K562 (cell line): Measurements from ENCODE around the gene ST7. TPM values are rescaled to one million over a fixed set of nuclear protein-coding genes. Genes with fewer than 3 reads are reported as not detected.

Source experiments
- ATAC-seq: fragments of 200-7000 bp; cut with Tn5 transposase; 3 replicates; pipeline ENCODE4 v1.9.1; 2020; ENCODE audit warnings: moderate library complexity
- BruUV-seq: library from RNA; stranded (reverse); fragments of 400-500 nt; replicated peaks from 2 replicates; lab custom pipeline; 2021; lab: Mats Ljungman, UMichigan
- CTCF ChIA-PET: fragments of 300-600 bp; formaldehyde crosslinking; extraction: SDS; loops from one replicate; lab custom pipeline; 2021; ENCODE audit warnings: low intra/inter-chr PET ratio; lab: Yijun Ruan, JAX
- POLR2A ChIA-PET: fragments of 300-600, 350-650 bp; sonication (Branson Sonifier 250); formaldehyde crosslinking; extraction: SDS; loops from one replicate; lab custom pipeline; 2021; ENCODE audit warnings: antibody characterized with exemption, inconsistent platforms; lab: Yijun Ruan, JAX
- DNase-seq, 4 experiments: peaks; one replicate each; pipeline versions ENCODE4 v3.0.0 to v3.0.0-alpha.2; 2011 to 2018; ENCODE audit warnings: low spot score in 3 of 4, mixed read lengths in 3 of 4; ENCODE audit errors: extremely low read depth in 1 of 4
- FAIRE-seq: peaks from 2 replicates; lab custom pipeline; 2011; peaks lifted over from hg19 to GRCh38; lab: Jason Lieb, UNC
- H2AFZ ChIP-seq: 2 replicates; pipeline ENCODE4 v1.6.0; 2011; ENCODE audit warnings: low read depth, low read length, control low read depth, inconsistent platforms
- H3K27ac ChIP-seq: fragments of 200-600 bp; 3 replicates; pipeline ENCODE4 v1.8.0; 2011; ENCODE audit warnings: low read depth, mild to moderate bottlenecking, control low read depth, inconsistent platforms, low read length, moderate library complexity, mixed read lengths; ENCODE audit errors: extremely low read depth
- H3K27me3 ChIP-seq, 2 experiments: fragments of 300-600 bp in 1 of 2; 2 replicates in 1 of 2; 3 replicates in 1 of 2; pipeline versions ENCODE4 v1.6.0 to v1.8.0; 2011; ENCODE audit warnings: inconsistent platforms in 2 of 2, low read length in 2 of 2, mild to moderate bottlenecking in 1 of 2, mixed read lengths in 1 of 2, moderate library complexity in 1 of 2; ENCODE audit not compliant: control insufficient read depth in 2 of 2, insufficient read depth in 2 of 2
- H3K36me3 ChIP-seq: fragments of 300-600 bp; 3 replicates; pipeline ENCODE4 v1.8.0; 2011; ENCODE audit warnings: mild to moderate bottlenecking, low read length, inconsistent platforms; ENCODE audit not compliant: control insufficient read depth, insufficient read depth
- H3K4me1 ChIP-seq, 2 experiments: fragments of 200-600 bp in 1 of 2; replicated peaks in 1 of 2; 2 replicates in 1 of 2; 3 replicates in 1 of 2; pipeline versions ENCODE4 v1.5.1 to v1.8.0; 2011; ENCODE audit warnings: inconsistent platforms in 2 of 2, low read length in 2 of 2, mild to moderate bottlenecking in 1 of 2, mixed read lengths in 1 of 2, moderate library complexity in 1 of 2; ENCODE audit not compliant: control insufficient read depth in 2 of 2, insufficient read depth in 2 of 2
- H3K4me2 ChIP-seq: 2 replicates; pipeline ENCODE4 v1.6.1; 2011; ENCODE audit warnings: low read length, control low read depth, inconsistent platforms, mixed read lengths; ENCODE audit not compliant: insufficient read depth
- H3K4me3 ChIP-seq: fragments of 200-600 bp; sonication (generic), shearing (Covaris generic); 2 replicates; pipeline ENCODE4 v1.5.1; 2016; ENCODE audit warnings: control low read depth, inconsistent platforms
- H3K79me2 ChIP-seq: fragments of 200-600 bp; 3 replicates; pipeline ENCODE4 v1.8.0; 2011; ENCODE audit warnings: low read length, inconsistent platforms; ENCODE audit not compliant: control insufficient read depth, insufficient read depth
- H3K9ac ChIP-seq, 2 experiments: 2 replicates each; pipeline versions ENCODE4 v1.6.0 to v1.6.1; 2011; ENCODE audit warnings: low read depth in 2 of 2, low read length in 2 of 2, control low read depth in 1 of 2, inconsistent platforms in 1 of 2, mild to moderate bottlenecking in 1 of 2, mixed read lengths in 1 of 2; ENCODE audit not compliant: insufficient read depth in 1 of 2
- H3K9me1 ChIP-seq: one replicate; pipeline ENCODE4 v1.6.0; 2011; ENCODE audit warnings: inconsistent platforms, mild to moderate bottlenecking, low read length, moderate library complexity; ENCODE audit not compliant: control insufficient read depth, insufficient read depth
- H3K9me3 ChIP-seq: replicated peaks from 2 replicates; pipeline ENCODE4 v1.5.1; 2011; ENCODE audit warnings: low read depth, low read length, inconsistent platforms; ENCODE audit not compliant: control insufficient read depth, insufficient read depth
- H4K20me1 ChIP-seq: replicated peaks from 2 replicates; pipeline ENCODE4 v1.6.1; 2011; ENCODE audit warnings: low read length, inconsistent platforms, mixed read lengths; ENCODE audit not compliant: control insufficient read depth, insufficient read depth
- HDAC3 ChIP-seq: fragments of 450-650 bp; IDR thresholded peaks from 2 replicates; pipeline ENCODE4 v1.6.1; 2018; ENCODE audit warnings: borderline replicate concordance, mild to moderate bottlenecking, moderate library complexity; ENCODE audit not compliant: partially characterized antibody
- MAFF ChIP-seq: IDR thresholded peaks from 2 replicates; pipeline ENCODE4 v1.6.1; 2012; ENCODE audit warnings: low read length, improper control_type of control experiment
- MAFK ChIP-seq: IDR thresholded peaks from 2 replicates; pipeline ENCODE4 v1.6.1; 2011; ENCODE audit warnings: low read length, improper control_type of control experiment
- MTA3 ChIP-seq: fragments of 450-650 bp; formaldehyde crosslinking; IDR thresholded peaks from 2 replicates; pipeline ENCODE4 v1.6.1; 2017; ENCODE audit warnings: mild to moderate bottlenecking, borderline replicate concordance
- NFE2 ChIP-seq: IDR thresholded peaks from 2 replicates; pipeline ENCODE4 v1.6.1; 2014; ENCODE audit warnings: antibody characterized with exemption, low read depth
- NFIC ChIP-seq: fragments of 450-650 bp; IDR thresholded peaks from 2 replicates; pipeline ENCODE4 v1.6.1; 2017; ENCODE audit warnings: mild to moderate bottlenecking, inconsistent platforms
- RCOR1 ChIP-seq, 2 experiments: IDR thresholded peaks; 2 replicates each; pipeline ENCODE4 v1.6.1; 2012; ENCODE audit warnings: low read depth in 2 of 2, low read length in 2 of 2, borderline replicate concordance in 1 of 2, improper control_type of control experiment in 1 of 2
- WGBS: fragments of 100-300 bp; shearing (Covaris generic); methylation state at CpG from one replicate; pipeline ENCODE4 v1.1.6; 2016; ENCODE audit warnings: low coverage, mixed read lengths; ENCODE audit not compliant: insufficient coverage; ENCODE audit errors: missing lambda C conversion rate; 5-methylcytosine and 5-hydroxymethylcytosine counted together
- in situ Hi-C: fragments of 300-500 bp; cut with MboI; formaldehyde crosslinking; loops from 4 replicates; pipeline ENCODE4 v1.15.0; 2018; ENCODE audit warnings: inconsistent platforms, mixed read lengths
- intact Hi-C: fragments of 100-400 bp; cut with micrococcal nuclease; formaldehyde crosslinking; loops from 2 replicates; pipeline ENCODE4 v1.14.2; 2022
- polyA plus RNA-seq, 8 experiments: library from polyadenylated mRNA; depleted of rRNA in 4 of 8; stranded (reverse) in 5 of 8; unstranded in 3 of 8; fragments of >200 nt; fragmentation: Nextera tagmentation in 2 of 8; fragmentation: Illumina TruSeq in 1 of 8; extraction: Ambion mirVana in 2 of 8; extraction: Trizol in 1 of 8; gene quantifications; 2 replicates each; pipeline versions ENCODE4 v1.2.1 to v1.2.3, GENCODE V29; 2011 to 2014; ENCODE audit warnings: inconsistent platforms in 1 of 8, missing spikeins in 1 of 8
- total RNA-seq, 7 experiments: library from RNA; depleted of rRNA in 6 of 7; stranded (reverse); fragments of >200 nt in 6 of 7; fragmentation: Illumina TruSeq in 2 of 7; extraction: Trizol in 2 of 7; gene quantifications; 2 replicates each; pipeline versions ENCODE4 v1.2.1 to v1.2.3, GENCODE V29; 2011 to 2021; ENCODE audit warnings: low replicate concordance in 1 of 7
- TF ChIP-seq, protein P1 (sequence below), 2 experiments: fragments of 450-650 bp; conservative IDR thresholded peaks; 2 replicates each; pipeline ENCODE4 v1.6.1; 2017; ENCODE audit warnings: mild to moderate bottlenecking in 2 of 2, moderate library complexity in 2 of 2
- TF ChIP-seq, protein P2 (sequence below), 3 experiments: IDR thresholded peaks in 2 of 3; conservative IDR thresholded peaks in 1 of 3; 2 replicates each; pipeline ENCODE4 v1.5.1; 2011 to 2012; ENCODE audit warnings: low read length in 3 of 3, mild to moderate bottlenecking in 3 of 3, control low read depth in 2 of 3, improper control_type of control experiment in 1 of 3, inconsistent platforms in 1 of 3, low read depth in 1 of 3, mixed read lengths in 1 of 3, moderate library complexity in 1 of 3; ENCODE audit not compliant: insufficient read depth in 2 of 3
- TF ChIP-seq, protein P3 (sequence below): fragments of 200-800 bp; sonication (Bioruptor generic); IDR thresholded peaks from 2 replicates; pipeline ENCODE4 v1.6.1; 2017; ENCODE audit warnings: missing genetic modification characterization, missing compliant biosample characterization

ST7 gene
- total and polyA plus RNA-seq, 9 of the 15 experiments (the other 6 are each of a cell fraction or from before 2014, with no cell fraction given), result 23.9 to 56.3 (median 36.9) TPM

DNA sequence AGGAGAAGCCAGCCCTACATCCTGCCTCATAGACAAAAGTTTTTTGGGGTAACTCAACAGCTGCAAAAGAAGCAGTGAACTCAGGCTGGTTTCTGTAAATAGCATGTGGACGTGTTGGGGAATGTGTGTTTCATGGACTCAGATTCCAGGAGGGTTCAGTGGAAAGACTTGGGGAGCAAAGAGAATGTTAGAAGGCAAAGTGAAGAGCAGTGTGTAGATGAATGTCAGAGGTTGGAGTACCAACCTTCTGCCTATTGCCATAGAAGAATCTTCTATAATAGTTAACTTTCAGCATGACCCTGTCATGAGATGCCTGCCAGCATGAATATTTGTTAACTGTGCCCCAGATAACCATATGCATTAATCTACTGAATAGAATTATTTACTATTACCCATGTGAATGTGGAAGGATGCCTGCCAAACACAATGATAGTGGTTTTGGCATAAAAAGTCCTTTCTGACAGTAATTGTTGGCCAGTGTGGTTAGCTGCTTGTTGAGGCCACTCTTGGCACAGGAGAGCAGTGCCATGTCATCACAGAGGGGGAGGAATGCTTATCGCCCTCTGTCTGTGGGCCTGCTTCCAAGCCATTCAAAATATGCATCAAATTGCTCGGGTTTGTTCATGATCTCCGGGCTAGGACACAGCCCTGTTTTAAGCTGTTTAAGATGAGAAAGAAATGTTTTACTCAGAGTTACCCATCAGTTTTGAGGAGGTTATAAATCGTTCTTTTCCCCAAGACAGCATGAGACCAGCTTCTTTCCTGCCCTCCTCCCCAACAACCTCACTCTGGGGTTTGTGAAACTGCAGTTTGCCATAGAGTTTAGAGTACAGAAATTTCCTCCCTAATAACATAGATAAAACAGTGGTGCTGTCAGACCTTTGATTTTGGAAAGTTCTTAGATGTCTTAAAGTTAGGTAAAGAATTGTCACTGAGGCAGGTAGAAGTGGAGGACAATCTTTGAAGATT is 204.2 kb downstream of the ST7 start:
- 0 out of 4 replicates have a peak, but pooled peaks of 1 of the 2 experiments have one; percentile 28 for TF ChIP-seq RCOR1 (IDR thresholded peaks at IDR 0.05; ENCODE audit: borderline replicate concordance in 1 of 2, low read depth in 2 of 2, low read length in 2 of 2)
- TF ChIP-seq HDAC3, result no peak
- peak; percentile 20; the same call in 1 of the 2 replicates for TF ChIP-seq MAFK
- TF ChIP-seq MAFF, result peak; percentile 11; the same call in 1 of the 2 replicates
- peak; percentile 62 for TF ChIP-seq NFE2
- peak; percentile 79 for TF ChIP-seq NFIC
- TF ChIP-seq, protein P1, sequence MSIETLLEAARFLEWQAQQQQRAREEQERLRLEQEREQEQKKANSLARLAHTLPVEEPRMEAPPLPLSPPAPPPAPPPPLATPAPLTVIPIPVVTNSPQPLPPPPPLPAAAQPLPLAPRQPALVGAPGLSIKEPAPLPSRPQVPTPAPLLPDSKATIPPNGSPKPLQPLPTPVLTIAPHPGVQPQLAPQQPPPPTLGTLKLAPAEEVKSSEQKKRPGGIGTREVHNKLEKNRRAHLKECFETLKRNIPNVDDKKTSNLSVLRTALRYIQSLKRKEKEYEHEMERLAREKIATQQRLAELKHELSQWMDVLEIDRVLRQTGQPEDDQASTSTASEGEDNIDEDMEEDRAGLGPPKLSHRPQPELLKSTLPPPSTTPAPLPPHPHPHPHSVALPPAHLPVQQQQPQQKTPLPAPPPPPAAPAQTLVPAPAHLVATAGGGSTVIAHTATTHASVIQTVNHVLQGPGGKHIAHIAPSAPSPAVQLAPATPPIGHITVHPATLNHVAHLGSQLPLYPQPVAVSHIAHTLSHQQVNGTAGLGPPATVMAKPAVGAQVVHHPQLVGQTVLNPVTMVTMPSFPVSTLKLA (conservative IDR thresholded peaks at IDR 0.05), result no peak
- TF ChIP-seq, protein P2, sequence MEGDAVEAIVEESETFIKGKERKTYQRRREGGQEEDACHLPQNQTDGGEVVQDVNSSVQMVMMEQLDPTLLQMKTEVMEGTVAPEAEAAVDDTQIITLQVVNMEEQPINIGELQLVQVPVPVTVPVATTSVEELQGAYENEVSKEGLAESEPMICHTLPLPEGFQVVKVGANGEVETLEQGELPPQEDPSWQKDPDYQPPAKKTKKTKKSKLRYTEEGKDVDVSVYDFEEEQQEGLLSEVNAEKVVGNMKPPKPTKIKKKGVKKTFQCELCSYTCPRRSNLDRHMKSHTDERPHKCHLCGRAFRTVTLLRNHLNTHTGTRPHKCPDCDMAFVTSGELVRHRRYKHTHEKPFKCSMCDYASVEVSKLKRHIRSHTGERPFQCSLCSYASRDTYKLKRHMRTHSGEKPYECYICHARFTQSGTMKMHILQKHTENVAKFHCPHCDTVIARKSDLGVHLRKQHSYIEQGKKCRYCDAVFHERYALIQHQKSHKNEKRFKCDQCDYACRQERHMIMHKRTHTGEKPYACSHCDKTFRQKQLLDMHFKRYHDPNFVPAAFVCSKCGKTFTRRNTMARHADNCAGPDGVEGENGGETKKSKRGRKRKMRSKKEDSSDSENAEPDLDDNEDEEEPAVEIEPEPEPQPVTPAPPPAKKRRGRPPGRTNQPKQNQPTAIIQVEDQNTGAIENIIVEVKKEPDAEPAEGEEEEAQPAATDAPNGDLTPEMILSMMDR (IDR thresholded peaks at IDR 0.05 in 2 of 3, conservative IDR thresholded peaks at IDR 0.05 in 1 of 3; ENCODE audit: insufficient read depth in 2 of 3, low read depth in 1 of 3, low read length in 3 of 3), result peak; percentile 25 to 42 (median 26); a peak in 4 of 6 replicates
- TF ChIP-seq, protein P3, sequence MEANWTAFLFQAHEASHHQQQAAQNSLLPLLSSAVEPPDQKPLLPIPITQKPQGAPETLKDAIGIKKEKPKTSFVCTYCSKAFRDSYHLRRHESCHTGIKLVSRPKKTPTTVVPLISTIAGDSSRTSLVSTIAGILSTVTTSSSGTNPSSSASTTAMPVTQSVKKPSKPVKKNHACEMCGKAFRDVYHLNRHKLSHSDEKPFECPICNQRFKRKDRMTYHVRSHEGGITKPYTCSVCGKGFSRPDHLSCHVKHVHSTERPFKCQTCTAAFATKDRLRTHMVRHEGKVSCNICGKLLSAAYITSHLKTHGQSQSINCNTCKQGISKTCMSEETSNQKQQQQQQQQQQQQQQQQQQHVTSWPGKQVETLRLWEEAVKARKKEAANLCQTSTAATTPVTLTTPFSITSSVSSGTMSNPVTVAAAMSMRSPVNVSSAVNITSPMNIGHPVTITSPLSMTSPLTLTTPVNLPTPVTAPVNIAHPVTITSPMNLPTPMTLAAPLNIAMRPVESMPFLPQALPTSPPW (CRISPR knock-in tag), result peak; percentile 50; the same call in 1 of the 2 replicates
- TF ChIP-seq MTA3, result peak; percentile 17; the same call in 1 of the 2 replicates
- Histone ChIP-seq H3K27ac (no peak overlapping the region), H3K27me3 (no peaks in the 10 kb centered on the region), H3K79me2 (no peaks in the 10 kb centered on the region), H3K4me1 (no peaks in the 10 kb centered on the region; a peak in 1 of 5 replicates), H3K9ac (no peak overlapping the region), H3K4me2 (no peak overlapping the region), H3K36me3 (peaks cover 46% of the 10 kb centered on the region; the same call in 2 of the 3 replicates), H4K20me1 (peaks cover 3% of the 10 kb centered on the region; the same call in 1 of the 2 replicates), H3K9me1 (no peaks in the 10 kb centered on the region), H2AFZ (no peak overlapping the region), H3K9me3 (no peaks in the 10 kb centered on the region), H3K4me3 (no peak overlapping the region)
- intact Hi-C loops (no loop called here), in situ Hi-C loops (no loop called here)
- ChIA-PET CTCF (no interaction called here), POLR2A (interaction anchor here (0.8 to 2.9 kb wide), 3 partner anchors 9 to 162 kb away, joined by 3 to 10 read pairs (median 5); no protein-coding TSS in a partner anchor)
- BruUV-seq, result no TSS peak
- WGBS, result 33% methylated on average over 5 of the region's 5 CpGs
- ATAC-seq (peak; percentile 78), FAIRE-seq (no peak), DNase-seq (peak in 2 of 4 experiments; percentile 29 to 36)
